Stimulated activated CD4-positive, alpha-beta T cell treated with anti-CD3 and anti-CD28 coated beads, Interleukin-4, amount 100 ng/mL, for 48 hours (primary cell): ENCODE measurements around the gene COBLL1.
"Not testable (repeated sequence)": the region's sequence is repeated elsewhere in the genome, so short reads cannot be mapped to it uniquely, and the experiment has no call there.

Source experiments
- DNase-seq, 2 donors: peaks; one replicate each; pipeline ENCODE4 v3.0.0-alpha.2; 2020; ENCODE audit warnings: low read depth in 2 of 2

Gene COBLL1

GRCh38 chr2:164859906-164860693, 18.5 kb upstream of the COBLL1 start:
- not testable (repeated sequence) for DNase-seq

DNA sequence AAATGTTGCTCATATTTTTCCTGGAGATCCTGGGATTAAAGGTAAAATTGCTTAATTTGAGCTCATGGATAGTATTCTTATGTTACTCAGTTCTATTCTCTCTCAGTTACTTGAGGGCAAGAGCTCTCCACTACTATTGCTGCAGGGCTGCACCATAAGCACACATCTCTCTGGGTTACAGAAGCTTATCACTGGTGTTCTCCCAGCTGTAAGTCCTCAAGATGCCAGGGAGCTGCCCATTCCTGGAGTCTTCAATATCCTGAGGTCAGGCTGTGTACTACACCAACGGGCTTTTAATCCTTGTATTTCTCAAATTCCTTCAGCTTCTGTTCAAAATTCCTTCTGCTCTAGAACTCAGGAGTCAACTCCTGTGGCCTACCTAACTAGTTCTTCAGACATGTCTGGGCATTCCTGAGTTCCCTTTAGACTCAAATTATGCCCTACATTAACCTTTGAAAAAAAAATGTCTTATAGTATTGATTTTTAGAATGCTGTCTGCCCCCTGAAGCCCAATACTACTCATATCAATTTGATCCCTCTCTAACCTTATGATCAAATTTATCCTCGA, 17.7 kb upstream of the COBLL1 start:
- DNase-seq: no peak

DNA sequence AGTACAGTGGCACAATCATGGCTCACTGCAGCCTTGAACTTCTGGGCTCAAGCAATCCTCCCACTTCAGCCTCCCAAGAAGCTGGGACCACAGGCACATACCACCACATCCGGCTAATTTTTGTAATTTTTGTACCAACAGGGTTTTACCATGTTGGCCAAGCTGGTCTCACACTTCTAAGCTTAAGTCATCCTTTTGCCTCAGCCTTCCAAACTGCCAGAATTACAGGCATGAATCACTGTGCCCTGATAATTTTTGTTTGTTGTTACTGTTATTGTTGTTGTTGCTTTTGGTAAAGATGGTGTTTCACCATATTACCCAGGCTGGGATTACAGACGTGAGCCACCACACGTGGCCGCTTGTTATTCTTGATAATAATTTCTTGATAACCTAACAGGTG, 10.5 kb upstream of the COBLL1 start:
- DNase-seq: no peak

GRCh38 chr2:164850235-164850634, 8.6 kb upstream of the COBLL1 start:
- no peak for DNase-seq

GRCh38 chr2:164849506-164849905, 7.9 kb upstream of the COBLL1 start:
- DNase-seq: no peak

DNA sequence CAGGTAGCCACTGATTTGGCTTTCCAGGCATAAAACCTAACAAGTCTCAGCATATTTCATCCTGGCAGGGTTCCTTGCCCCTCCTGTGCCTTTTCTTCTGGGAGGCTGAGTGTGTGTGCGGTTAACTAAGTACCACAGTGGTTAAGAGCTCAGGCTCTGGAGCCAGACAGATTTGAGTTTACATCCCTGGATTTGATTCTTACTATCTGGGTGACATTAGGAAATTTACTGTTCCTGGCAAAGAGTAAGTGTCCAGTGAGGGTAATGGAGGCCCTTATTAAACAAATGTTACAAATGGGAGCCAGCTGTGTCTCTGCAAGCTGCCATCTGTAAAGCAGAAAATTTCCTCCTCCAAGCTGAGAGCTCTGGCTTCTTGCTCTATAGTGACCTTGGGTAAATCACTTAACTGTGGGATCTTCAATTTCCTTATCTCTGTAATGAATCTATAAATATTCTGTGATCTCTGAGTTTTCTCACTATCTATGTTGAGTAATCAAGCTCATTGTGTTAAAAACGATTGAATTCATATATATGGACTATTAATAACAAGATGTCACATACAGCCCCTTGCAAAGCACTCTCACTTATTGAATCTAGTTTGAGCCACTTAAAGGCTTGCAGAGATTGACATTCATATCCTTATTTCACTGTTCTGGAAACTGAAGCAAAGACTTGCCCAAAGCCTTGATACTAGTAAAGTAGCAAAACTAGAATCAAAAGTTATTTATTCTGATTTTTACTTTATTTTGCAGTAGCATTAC, 6.5 kb upstream of the COBLL1 start:
- no peak for DNase-seq

DNA sequence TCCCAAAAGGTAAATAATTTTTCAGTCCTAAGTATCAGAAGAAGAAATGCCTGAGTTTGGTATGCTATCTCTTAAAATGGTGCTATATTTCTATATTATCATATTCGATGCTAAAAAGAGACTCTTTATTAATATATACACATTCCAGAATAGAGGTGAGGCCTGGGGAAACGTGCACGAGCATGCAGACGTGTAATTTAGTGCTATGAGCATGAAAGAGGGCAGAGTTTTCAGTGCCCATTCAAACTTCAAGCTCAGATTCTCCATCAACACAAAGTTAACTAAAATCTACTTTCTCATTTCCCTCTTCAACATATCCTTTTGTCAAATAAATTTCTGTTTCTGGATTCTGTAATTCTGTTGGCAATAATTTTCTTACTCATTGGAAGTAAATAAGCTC, 5.7 kb upstream of the COBLL1 start:
- no peak for DNase-seq

DNA sequence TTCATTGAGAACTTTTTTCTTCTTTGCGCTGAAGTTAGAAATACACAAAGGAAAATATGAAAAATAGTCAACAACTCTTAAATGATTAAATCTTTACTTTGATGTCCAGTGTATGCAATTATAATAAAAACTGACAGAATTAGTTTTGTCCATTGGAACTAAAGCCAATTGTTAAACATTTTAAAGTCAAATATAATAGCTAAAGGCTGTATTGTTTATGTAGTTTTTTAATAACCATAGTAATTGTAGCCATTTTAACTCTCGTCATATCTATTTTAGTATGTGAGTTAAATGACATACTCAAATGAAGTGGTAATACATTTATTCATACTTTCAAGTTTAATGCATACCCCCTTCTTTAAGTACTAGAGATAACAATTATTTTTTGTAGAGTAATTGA, 4.7 kb upstream of the COBLL1 start:
- DNase-seq: no peak

GRCh38 chr2:164843346-164843911, 1.8 kb upstream of the COBLL1 start:
- no peak for DNase-seq

GRCh38 chr2:164842624-164842966, 972 bp upstream of the COBLL1 start:
- no peak for DNase-seq

- DNase-seq: peak in 1 of 2 donors; percentile 20
These were observed 499 bp downstream of the COBLL1 start for GRCh38 chr2:164840930-164841718.

- no peak for DNase-seq
These were observed 1.1 kb downstream of the COBLL1 start for GRCh38 chr2:164840458-164840929.

GRCh38 chr2:164839914-164840457, 1.6 kb downstream of the COBLL1 start:
- DNase-seq: no peak

- no peak for DNase-seq
These were observed 3.8 kb downstream of the COBLL1 start for GRCh38 chr2:164837807-164838206.

DNA sequence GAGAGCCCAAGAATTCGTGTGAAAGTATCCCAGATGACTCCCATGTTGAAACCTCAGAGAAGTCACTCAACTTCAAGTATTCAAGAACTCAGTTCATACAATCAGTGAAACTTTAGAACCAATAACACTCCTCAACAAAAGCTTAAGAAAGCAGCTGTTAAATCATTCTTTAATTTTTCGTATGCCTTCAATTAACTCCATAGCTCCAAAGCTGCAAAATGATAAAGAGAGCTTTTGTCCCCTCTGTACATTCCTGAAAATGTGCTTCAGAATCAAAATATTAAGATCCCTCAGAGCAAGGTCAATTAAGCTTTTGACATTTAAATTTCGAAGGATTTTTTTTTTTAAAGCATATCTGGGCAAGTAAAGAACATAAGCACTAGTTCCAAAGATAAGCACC, 4.7 kb downstream of the COBLL1 start:
- no peak for DNase-seq

GRCh38 chr2:164835302-164835701, 6.3 kb downstream of the COBLL1 start:
- DNase-seq: no peak

DNA sequence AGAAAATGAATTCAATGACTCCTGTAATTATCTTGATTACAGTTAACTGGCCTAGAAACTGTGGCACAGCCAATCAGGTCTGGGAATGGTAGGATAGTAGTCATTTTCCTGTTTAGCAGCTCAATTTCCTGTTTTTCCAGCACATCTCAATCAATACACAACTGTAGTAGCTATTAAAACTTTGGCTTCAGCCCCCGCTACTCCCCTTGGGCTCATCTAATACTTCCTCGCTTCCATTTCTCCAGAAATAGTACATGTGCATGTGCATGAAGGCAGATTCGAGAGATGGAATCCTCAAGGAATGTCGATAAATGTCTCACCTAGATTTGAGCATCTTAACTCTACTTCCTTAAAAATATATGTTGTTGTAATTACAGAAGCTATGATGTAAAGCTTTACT, 9.7 kb downstream of the COBLL1 start:
- no peak for DNase-seq

DNA sequence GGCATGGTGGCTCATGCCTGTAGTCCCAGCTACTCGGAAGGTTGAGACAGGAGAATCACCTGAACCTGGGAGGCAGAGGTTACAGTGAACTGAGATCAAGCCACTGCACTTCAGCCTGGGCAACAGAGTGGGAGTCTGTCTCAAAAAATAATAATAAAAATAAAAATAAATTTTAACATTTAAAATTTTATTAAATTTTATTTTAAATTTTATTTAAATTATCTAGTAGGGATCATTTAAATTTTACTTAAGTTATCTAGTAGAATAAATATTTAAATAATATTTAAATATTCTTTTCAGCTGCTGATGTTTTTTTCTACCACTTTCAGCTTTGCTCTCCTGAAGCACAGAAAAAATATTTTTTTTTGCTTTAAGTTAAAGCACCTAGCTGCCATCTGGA, 10.4 kb downstream of the COBLL1 start:
- DNase-seq: no peak

DNA sequence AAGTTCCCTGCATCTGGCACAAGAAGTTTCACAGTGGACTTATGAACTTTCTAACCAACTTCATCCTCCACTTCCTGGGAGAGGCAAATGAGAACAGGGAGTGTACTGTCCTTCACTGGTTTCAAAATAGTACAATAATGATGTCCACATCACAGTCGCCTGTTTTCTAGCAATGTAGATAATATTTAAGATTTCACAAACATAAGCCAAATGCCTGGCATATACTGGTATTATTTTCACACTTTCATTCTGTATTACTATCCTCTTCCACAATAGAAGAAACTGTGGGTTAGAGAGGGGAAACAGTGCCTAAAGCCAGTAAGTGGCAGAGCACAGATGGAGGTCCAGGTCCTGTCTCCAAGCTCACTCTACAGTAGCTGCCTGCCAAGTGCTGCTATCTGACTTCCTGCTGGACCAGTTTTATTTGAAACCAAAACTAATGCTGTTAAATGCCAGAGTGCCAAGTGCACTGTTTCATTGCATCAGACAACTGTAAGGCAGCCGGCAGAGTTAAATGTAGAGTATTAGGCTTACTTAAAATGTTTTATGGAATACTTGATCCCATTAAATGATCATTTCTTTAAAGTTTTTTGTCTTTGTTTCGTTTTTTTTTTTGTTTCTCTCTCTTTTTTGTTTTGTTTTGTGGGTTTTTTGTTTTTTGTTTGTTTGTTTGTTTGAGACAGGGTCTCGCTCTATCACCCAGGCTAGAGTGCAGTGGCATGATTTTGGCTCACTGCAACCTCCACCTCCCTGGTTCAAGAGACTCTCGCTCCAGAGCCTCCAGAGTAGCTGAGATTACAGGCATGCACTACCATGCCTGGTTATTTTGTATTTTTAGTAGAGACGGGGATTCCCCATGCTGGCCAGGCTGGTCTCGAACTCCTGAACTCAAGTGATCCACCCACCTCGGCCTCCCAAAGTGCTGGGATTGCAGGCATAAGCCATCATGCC, 15.1 kb downstream of the COBLL1 start:
- no peak for DNase-seq

DNA sequence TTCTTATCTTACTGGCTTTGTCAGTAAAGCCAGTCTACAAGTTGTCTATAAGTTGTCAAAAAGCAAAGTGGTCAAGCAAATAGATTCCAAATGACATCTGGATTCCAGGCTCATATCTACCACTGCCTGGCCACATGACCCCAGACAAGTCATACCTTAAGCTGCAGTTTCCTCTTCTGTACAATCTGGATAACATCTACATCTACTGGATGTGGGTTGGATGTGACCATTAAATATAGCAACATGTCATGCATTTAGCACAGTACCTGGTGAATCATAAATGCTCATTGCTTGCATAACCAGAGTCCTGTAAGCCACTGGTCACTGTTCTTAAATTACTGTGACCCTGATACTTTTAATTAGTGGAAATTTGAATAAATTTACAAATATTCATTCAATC, 16.8 kb downstream of the COBLL1 start:
- DNase-seq: no peak
